ENCODE measurements around the gene DLGAP1.

The DLGAP1 gene

DNA sequence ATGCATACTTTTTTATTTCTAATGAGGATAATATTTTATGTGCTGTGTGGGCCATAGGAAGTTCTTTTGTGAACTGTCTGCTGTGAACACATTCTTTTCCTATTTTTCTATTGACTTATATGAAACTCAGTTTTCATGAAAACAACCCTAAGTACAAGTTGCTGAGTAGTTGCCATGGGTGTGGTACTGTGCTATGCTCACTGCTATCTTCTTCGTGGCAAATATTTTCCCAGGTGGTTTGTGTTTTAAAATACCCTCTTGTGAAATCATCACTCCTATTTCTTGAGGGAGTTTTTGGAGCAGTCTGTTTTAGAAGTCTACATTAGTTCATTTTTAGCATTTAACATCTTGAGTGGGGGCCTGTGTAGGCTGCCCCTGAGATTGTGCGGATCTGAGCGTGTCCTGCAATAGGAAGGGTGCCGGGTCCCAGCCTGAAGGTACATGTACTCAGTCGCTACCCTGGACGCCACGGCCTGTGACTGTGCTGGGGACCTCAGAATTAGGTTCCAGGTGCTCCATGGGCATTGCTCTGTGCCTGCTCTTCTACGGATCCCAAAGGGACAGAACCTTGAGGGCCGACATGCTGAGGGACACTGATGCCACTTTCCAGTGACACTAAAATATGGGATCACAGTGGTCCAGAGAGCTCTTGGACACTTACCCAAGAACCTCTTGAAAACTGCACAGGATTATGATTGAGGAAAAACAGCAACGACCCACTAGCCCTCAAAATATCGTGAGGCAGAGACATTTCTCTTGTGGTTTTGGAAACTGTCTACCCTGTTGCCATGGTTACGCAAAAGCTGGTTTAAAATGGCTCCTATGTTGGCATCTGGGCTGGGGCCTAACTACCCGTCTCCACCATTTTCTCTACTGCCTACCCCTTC, 524.7 kb downstream of the DLGAP1 start:
- in situ Hi-C loops (cut with HindIII; ENCODE audit: low pct_unique_long_range_greater_than_20kb, low sequenced_read_pairs) = no loop called here
- no peak for DNase-seq (ENCODE audit: low read depth in 1 of 2, low spot score in 1 of 2)
- TF ChIP-seq JUND (IDR thresholded peaks at IDR 0.05; ENCODE audit: low read depth) = no peak

DNA sequence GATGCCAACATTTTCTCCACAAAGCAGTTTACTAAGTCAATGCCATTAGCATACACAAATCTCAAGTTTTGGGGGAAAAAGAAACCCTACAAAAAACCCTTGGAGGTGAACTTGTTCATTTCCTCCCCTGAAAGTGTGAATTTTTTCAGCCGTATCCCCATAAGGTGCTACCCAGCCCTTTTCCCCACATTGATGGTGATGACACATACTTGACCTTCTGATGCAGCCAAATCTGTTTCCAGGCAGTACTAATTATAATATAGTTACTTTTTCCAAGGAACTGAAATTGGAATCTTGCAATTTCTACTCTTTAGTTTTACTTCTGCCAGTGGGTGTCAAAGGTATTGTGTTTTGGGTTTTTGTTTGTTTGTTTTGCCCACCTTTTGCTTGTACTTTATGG, 530.7 kb downstream of the DLGAP1 start:
- TF ChIP-seq JUND (IDR thresholded peaks at IDR 0.05; ENCODE audit: low read depth) = no peak
- in situ Hi-C loops (cut with HindIII; ENCODE audit: low pct_unique_long_range_greater_than_20kb, low sequenced_read_pairs) = no loop called here
- DNase-seq (ENCODE audit: low read depth in 1 of 2, low spot score in 1 of 2) = no peak

DNA sequence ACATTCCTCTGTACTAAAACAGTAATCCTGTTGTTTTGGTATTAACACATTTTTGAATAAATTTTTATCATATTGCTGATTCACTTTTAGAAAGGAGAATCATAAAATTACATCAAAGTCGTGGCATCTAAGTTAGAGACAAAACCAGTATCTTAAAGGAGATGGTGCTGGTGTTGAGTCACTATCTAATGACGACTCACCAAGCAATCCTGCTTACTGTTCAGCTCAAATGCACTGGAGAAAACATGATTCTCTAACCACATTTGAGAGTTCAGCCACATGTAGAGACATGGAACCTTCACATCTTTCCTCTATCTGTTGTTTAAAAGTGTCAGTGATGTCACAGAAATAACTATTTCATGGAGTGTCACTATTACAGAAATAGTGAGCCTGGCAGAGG, 531.4 kb downstream of the DLGAP1 start:
- in situ Hi-C loops (cut with HindIII; ENCODE audit: low pct_unique_long_range_greater_than_20kb, low sequenced_read_pairs) = no loop called here
- no peak for DNase-seq (ENCODE audit: low read depth in 1 of 2, low spot score in 1 of 2)
- no peak for TF ChIP-seq JUND (IDR thresholded peaks at IDR 0.05; ENCODE audit: low read depth)

DNA sequence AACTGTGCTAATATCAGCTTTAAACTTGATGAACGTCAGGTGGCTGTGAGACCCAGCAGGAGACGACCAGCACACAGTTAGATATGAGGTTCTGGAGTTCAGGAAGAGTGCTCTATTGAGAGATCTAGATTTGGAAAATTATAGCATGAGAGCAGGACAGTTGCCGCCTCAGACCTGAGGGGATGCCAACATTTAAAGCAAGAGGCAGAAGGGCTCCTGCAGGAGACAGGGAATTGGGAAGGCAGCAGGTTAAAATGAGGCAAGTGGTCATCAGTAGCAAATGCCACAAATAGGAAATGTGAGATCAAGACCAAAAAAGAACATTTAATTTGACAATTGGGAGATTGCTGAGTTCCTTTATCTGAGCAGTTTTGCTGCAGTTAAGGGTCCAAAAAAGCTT, 533.3 kb downstream of the DLGAP1 start:
- no peak for TF ChIP-seq JUND (IDR thresholded peaks at IDR 0.05; ENCODE audit: low read depth)
- DNase-seq (ENCODE audit: low read depth in 1 of 2, low spot score in 1 of 2) = no peak
- in situ Hi-C loops (cut with HindIII; ENCODE audit: low pct_unique_long_range_greater_than_20kb, low sequenced_read_pairs) = no loop called here

DNA sequence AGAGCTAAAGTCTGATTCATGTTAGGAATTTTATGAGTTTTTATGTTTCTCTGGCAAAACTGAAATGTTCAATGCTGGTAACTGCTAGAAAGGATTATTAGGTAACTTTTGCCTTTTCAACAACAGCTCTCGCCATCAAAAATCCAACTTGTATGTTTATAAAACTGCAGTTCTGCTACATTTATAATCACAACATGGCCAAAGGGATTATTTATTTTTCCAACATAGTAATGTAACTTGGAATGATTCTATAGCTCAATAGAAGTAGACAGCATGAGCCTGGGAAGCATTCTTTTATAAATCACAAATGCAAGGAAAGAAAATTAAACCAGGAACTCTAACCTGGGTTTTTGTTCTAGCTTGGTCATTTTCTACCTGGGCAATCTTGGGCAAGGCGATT, 534.3 kb downstream of the DLGAP1 start:
- DNase-seq (ENCODE audit: low read depth in 1 of 2, low spot score in 1 of 2) = no peak
- TF ChIP-seq JUND (IDR thresholded peaks at IDR 0.05; ENCODE audit: low read depth) = no peak
- in situ Hi-C loops (cut with HindIII; ENCODE audit: low pct_unique_long_range_greater_than_20kb, low sequenced_read_pairs) = no loop called here

DNA sequence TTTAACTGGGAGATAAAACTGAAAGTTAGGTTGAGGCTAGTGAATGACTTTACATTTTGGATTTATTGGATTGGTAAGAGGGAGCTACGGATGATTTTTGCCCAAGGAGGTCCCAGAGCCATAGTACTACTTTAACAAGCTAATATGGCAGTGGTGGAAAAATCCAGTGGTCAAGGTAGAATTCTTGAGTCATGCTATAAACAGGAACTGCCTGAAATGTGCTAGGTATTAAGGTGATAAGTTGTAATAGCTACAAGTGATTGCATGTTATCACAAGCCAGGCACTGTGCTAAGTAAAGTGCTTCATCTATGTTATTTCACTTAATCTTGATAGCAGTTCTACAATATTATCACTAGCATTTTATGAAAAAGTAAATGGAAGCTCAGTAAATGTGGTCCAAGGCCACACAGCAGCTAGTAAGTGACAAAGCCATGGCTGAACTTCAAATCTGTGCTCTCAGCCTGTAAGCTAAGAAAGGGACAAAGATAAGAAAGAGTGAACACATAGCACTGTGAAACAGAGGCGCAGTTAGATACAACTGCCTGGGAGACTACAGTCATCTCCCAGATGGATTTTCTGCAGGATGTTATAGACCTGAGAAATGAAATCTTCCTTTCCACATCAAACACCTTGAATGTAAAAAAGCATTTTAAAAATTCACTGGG, 535.6 kb downstream of the DLGAP1 start:
- in situ Hi-C loops (cut with HindIII; ENCODE audit: low pct_unique_long_range_greater_than_20kb, low sequenced_read_pairs) = no loop called here
- no peak for DNase-seq (ENCODE audit: low read depth in 1 of 2, low spot score in 1 of 2)
- no peak for TF ChIP-seq JUND (IDR thresholded peaks at IDR 0.05; ENCODE audit: low read depth)

DNA sequence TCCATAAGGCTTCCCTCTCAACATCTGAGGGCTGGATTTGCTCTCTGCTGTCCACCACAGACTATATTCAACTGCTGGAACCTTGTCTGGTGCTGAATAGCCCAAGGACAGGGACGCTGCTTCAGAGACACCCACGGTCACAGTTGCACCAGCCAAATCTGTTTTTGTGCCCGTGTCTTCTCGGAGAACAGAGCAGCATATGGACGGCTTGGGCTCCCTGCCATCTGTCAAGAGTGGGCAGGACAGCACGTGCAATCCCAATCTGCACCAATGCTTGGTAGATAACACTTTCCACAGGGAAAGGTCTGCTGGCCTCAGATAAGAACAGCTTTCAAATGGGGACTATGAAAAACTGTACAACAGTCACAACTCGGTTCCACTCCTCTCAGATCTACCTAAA, 539.0 kb downstream of the DLGAP1 start:
- DNase-seq (ENCODE audit: low read depth in 1 of 2, low spot score in 1 of 2) = no peak
- in situ Hi-C loops (cut with HindIII; ENCODE audit: low pct_unique_long_range_greater_than_20kb, low sequenced_read_pairs) = no loop called here
- no peak for TF ChIP-seq JUND (IDR thresholded peaks at IDR 0.05; ENCODE audit: low read depth)

DNA sequence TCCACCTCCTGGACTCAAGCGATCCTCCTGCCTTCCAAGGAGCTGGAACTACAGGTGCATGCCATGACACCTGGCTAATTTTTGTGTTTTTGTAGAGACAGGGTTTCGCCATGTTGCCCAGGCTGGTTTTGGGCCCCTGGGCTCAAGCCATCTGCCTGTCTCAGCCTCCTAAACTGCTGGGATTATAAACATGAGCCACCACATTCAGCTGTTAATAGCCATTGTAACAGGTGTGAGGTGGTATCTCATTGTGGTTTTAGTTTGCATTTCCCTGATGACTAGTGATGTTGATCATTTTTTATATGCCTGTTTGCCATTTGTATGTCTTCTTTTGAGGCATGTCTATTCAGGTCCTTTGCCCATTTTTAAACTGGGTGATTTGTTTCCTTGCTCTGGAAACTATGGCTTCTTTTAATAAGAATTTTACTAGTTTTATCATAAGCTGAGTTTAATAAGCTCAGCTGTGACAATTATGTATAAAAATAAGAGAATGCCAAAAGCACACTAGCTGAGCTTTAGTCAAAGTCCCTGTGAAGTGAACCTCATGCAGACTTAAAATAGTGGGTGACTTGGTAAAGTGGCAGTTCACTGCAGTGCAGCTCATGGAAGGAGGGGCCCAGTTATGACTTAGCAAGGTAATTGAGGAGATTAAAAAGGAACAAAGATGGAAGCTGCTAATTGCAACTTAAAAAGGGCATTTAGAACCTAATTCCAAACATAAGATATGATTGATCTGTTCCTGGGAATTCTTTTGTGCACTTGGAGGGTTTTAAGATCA, 540.1 kb downstream of the DLGAP1 start:
- in situ Hi-C loops (cut with HindIII; ENCODE audit: low pct_unique_long_range_greater_than_20kb, low sequenced_read_pairs) = no loop called here
- DNase-seq (ENCODE audit: low read depth in 1 of 2, low spot score in 1 of 2) = no peak
- TF ChIP-seq JUND (IDR thresholded peaks at IDR 0.05; ENCODE audit: low read depth) = no peak

DNA sequence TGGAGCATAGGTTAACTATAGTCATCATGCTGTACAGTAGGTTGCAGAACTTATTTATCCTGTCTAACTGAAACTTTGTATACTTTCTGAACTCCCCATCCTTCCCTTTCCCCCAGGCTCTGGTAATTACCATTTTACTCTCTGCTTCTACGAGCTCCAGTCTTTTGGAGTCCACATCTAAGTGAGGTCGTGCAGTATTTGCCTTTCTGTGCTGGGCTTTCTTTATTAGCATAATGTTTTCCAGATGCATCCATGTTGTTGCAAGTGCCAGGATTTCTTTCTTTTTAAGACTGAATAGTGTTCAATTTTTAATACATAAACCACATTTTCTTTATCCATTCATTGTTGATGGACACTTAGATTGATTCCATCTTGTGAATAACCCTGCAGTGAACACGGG, 541.0 kb downstream of the DLGAP1 start:
- in situ Hi-C loops (cut with HindIII; ENCODE audit: low pct_unique_long_range_greater_than_20kb, low sequenced_read_pairs) = no loop called here
- TF ChIP-seq JUND (IDR thresholded peaks at IDR 0.05; ENCODE audit: low read depth) = no peak
- no peak for DNase-seq (ENCODE audit: low read depth in 1 of 2, low spot score in 1 of 2)

DNA sequence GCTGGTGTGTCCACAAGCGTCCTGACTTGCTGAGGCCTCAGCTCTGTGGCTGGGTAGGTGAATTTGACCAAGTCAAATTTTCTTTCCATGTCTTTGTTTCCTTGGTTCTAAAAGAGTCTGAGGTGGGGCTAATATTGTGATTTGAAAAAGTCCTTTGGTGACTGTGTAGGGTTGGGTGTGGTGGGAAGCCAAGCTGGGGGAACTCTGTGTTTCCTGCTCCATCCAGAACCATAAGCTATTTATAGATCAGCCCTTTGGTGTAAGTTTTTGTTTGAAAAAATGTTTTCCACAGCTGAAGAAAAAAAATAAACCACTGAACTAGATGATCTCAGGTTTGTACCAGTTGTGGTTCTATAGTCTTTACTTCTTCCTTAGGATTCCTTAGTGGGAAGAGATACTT, 542.4 kb downstream of the DLGAP1 start:
- TF ChIP-seq JUND (IDR thresholded peaks at IDR 0.05; ENCODE audit: low read depth) = no peak
- DNase-seq (ENCODE audit: low read depth in 1 of 2, low spot score in 1 of 2) = no peak
- in situ Hi-C loops (cut with HindIII; ENCODE audit: low pct_unique_long_range_greater_than_20kb, low sequenced_read_pairs) = no loop called here

DNA sequence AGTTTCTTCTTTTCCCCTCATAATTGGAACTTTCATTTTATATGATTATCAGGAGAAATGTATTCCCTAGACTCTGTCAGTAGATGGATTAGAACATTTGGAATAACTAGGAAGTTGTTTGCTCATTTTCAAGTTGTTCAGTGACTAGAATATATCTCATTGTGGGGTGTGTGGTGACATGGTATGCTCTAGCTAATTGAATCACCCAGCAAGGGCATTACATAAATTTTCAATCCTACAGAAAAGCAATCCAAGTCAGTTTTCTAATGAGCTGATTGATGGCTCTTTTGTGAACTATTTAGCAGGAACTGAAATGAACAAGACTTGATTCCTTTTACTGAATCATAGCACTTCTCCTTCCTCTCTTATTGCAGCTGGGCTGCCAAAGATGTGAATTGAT, 543.7 kb downstream of the DLGAP1 start:
- TF ChIP-seq JUND (IDR thresholded peaks at IDR 0.05; ENCODE audit: low read depth) = no peak
- in situ Hi-C loops (cut with HindIII; ENCODE audit: low pct_unique_long_range_greater_than_20kb, low sequenced_read_pairs) = no loop called here
- DNase-seq (ENCODE audit: low read depth in 1 of 2, low spot score in 1 of 2) = no peak

DNA sequence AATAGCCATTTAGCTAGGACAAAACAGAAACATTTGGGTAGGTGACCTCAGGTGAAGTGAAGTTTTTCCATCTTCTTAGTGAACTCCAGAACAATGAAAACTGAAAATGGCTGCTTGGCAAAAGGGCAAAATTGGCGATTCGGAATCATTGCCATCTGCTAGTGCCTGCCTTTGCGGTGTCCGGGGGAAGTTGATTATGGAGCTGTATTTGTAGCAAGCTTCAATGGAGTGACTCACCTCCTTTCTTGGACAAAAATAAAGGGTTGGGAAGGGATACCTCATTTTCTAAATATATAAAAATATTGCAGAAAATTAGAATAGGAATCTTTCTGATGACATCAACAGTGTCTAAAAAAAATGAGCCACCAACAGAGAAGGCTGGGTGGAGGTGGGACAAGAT, 544.6 kb downstream of the DLGAP1 start:
- no peak for DNase-seq (ENCODE audit: low read depth in 1 of 2, low spot score in 1 of 2)
- no peak for TF ChIP-seq JUND (IDR thresholded peaks at IDR 0.05; ENCODE audit: low read depth)
- in situ Hi-C loops (cut with HindIII; ENCODE audit: low pct_unique_long_range_greater_than_20kb, low sequenced_read_pairs) = no loop called here

DNA sequence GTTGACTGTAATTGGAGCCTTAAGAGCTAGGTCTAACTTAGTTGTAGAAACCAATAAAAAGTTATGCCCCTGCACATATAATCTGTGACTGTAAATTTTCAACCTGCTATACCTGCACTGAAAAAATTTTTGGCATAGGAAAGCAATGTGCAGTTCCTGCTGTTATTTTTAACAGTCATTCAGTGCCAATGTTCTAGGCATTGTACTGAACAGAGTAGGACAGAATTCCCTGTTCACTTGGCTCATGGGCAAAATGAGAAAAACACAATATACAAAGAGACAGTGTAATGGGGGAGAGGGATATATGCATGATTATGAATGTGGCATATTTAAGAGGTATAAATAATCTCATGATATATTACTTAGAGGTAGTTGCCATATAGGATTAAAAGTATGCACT, 547.2 kb downstream of the DLGAP1 start:
- DNase-seq (ENCODE audit: low read depth in 1 of 2, low spot score in 1 of 2) = no peak
- TF ChIP-seq JUND (IDR thresholded peaks at IDR 0.05; ENCODE audit: low read depth) = no peak
- in situ Hi-C loops (cut with HindIII; ENCODE audit: low pct_unique_long_range_greater_than_20kb, low sequenced_read_pairs) = no loop called here

Data from T47D (cell line).